H1 (cell line): ENCODE measurements around the gene SMIM31. TPM values are rescaled to one million over a fixed set of nuclear protein-coding genes. Genes with fewer than 3 reads are reported as not detected.
A peak's percentile ranks its signal among the peaks of the same experiment; 100 is the strongest.

Source experiments
- CTCF ChIA-PET: fragments of 300-600 bp; sonication (Branson Sonifier 250); formaldehyde crosslinking; loops from one replicate; lab custom pipeline; 2021; ENCODE audit not compliant: partially characterized antibody; lab: Charles Lee
- POLR2A ChIA-PET: fragments of 300-600 bp; sonication (Branson Sonifier 250); formaldehyde crosslinking; loops from one replicate; lab custom pipeline; 2021; ENCODE audit warnings: inconsistent platforms; ENCODE audit not compliant: partially characterized antibody; lab: Charles Lee
- DNase-seq, 2 experiments: peaks; one replicate each; pipeline versions ENCODE4 v3.0.0 to v3.0.0-alpha.2; 2010 to 2022; ENCODE audit warnings: low spot score in 2 of 2, low read depth in 1 of 2, mixed read lengths in 1 of 2
- FAIRE-seq: peaks from 2 replicates; lab custom pipeline; 2011; peaks lifted over from hg19 to GRCh38; lab: Jason Lieb, UNC
- H2AFZ ChIP-seq: 2 replicates; pipeline ENCODE4 v1.8.1; 2012; ENCODE audit warnings: low read length, inconsistent platforms
- H2AK5ac ChIP-seq: 2 replicates; pipeline ENCODE4 v1.6.1; 2013; ENCODE audit warnings: low read depth, low read length
- H2BK120ac ChIP-seq: replicated peaks from 2 replicates; pipeline ENCODE3; 2013; ENCODE audit warnings: low read depth, low read length, inconsistent platforms
- H2BK12ac ChIP-seq: 2 replicates; pipeline ENCODE4 v1.6.1; 2013; ENCODE audit warnings: low read depth, low read length
- H2BK15ac ChIP-seq: 2 replicates; pipeline ENCODE4 v1.6.1; 2013; ENCODE audit warnings: low read length
- H2BK20ac ChIP-seq: 2 replicates; pipeline ENCODE4 v1.6.1; 2013; ENCODE audit warnings: low read length
- H2BK5ac ChIP-seq: 2 replicates; pipeline ENCODE4 v1.6.1; 2013; ENCODE audit warnings: low read depth, low read length
- H3K14ac ChIP-seq: 2 replicates; pipeline ENCODE4 v1.6.1; 2013; ENCODE audit warnings: inconsistent platforms; ENCODE audit not compliant: insufficient read length
- H3K18ac ChIP-seq: 2 replicates; pipeline ENCODE4 v1.6.1; 2013; ENCODE audit warnings: low read length; ENCODE audit errors: extremely low read depth
- H3K23ac ChIP-seq: 2 replicates; pipeline ENCODE4 v1.6.1; 2013; ENCODE audit warnings: inconsistent platforms; ENCODE audit not compliant: insufficient read length
- H3K23me2 ChIP-seq: 2 replicates; pipeline ENCODE4 v1.6.1; 2013; ENCODE audit warnings: low read depth, low read length
- H3K27ac ChIP-seq: 2 replicates; pipeline ENCODE4 v1.6.1; 2011; ENCODE audit warnings: low read depth, low read length, inconsistent platforms
- H3K27me3 ChIP-seq, 4 experiments: replicated peaks in 1 of 4; 1 replicate in 1 of 4; 2 replicates in 3 of 4; pipeline versions ENCODE4 v1.6.1 to v1.8.1; 2011 to 2013; ENCODE audit warnings: low read length in 3 of 4, mild to moderate bottlenecking in 3 of 4, inconsistent platforms in 2 of 4, mixed read lengths in 2 of 4, moderate library complexity in 1 of 4; ENCODE audit not compliant: control insufficient read depth in 3 of 4, insufficient read depth in 3 of 4; ENCODE audit errors: extremely low read depth in 1 of 4
- H3K36me3 ChIP-seq, 4 experiments: 2 replicates each; pipeline versions ENCODE4 v1.6.1 to v1.8.1; 2011 to 2013; ENCODE audit warnings: mild to moderate bottlenecking in 4 of 4, low read length in 3 of 4, moderate library complexity in 2 of 4, control low read depth in 1 of 4, inconsistent platforms in 1 of 4; ENCODE audit not compliant: insufficient read depth in 4 of 4, control insufficient read depth in 2 of 4
- H3K4ac ChIP-seq: replicated peaks from 2 replicates; pipeline ENCODE3; 2013; ENCODE audit warnings: low read length, low read depth, mixed read lengths, inconsistent platforms; ENCODE audit not compliant: insufficient read length
- H3K4me1 ChIP-seq, 4 experiments: replicated peaks in 1 of 4; 1 replicate in 1 of 4; 2 replicates in 3 of 4; pipeline versions ENCODE4 v1.6.1 to v1.8.1; 2011 to 2013; ENCODE audit warnings: low read length in 3 of 4, inconsistent platforms in 2 of 4, mixed read lengths in 1 of 4; ENCODE audit not compliant: insufficient read depth in 4 of 4, control insufficient read depth in 3 of 4
- H3K4me2 ChIP-seq, 2 experiments: 2 replicates each; pipeline versions ENCODE4 v1.6.1 to v1.8.1; 2011 to 2013; ENCODE audit warnings: low read depth in 2 of 2, low read length in 2 of 2, control low read depth in 1 of 2, inconsistent platforms in 1 of 2, mild to moderate bottlenecking in 1 of 2; ENCODE audit not compliant: insufficient read depth in 1 of 2
- H3K4me3 ChIP-seq, 4 experiments: fragments of 200-600, 300-600 bp in 1 of 4; sonication (generic), shearing (Covaris generic), sonication (Bioruptor Twin) in 1 of 4; 2 replicates each; pipeline versions ENCODE4 v1.5.1 to v1.8.1; 2011 to 2016; ENCODE audit warnings: low read length in 4 of 4, low read depth in 3 of 4, control low read depth in 2 of 4, inconsistent platforms in 2 of 4, mild to moderate bottlenecking in 2 of 4, mixed read lengths in 1 of 4, moderate library complexity in 1 of 4; ENCODE audit not compliant: insufficient read depth in 2 of 4; ENCODE audit errors: extremely low read depth in 1 of 4
- H3K56ac ChIP-seq: replicated peaks from 2 replicates; pipeline ENCODE3; 2013; ENCODE audit warnings: low read depth, mild to moderate bottlenecking, mixed read lengths, low read length, inconsistent platforms; ENCODE audit not compliant: insufficient read length
- H3K79me1 ChIP-seq: 2 replicates; pipeline ENCODE4 v1.6.1; 2013; ENCODE audit warnings: low read depth, low read length, control low read depth
- H3K79me2 ChIP-seq, 2 experiments: 2 replicates each; pipeline versions ENCODE4 v1.6.1 to v1.8.1; 2012 to 2013; ENCODE audit warnings: low read length in 2 of 2, mild to moderate bottlenecking in 2 of 2, inconsistent platforms in 1 of 2; ENCODE audit not compliant: insufficient read depth in 2 of 2, control insufficient read depth in 1 of 2
- H3K9ac ChIP-seq, 4 experiments: replicated peaks in 1 of 4; 1 replicate in 1 of 4; 2 replicates in 3 of 4; pipeline versions ENCODE4 v1.6.1 to v1.8.1; 2011 to 2013; ENCODE audit warnings: low read depth in 3 of 4, low read length in 3 of 4, control low read depth in 2 of 4, mild to moderate bottlenecking in 2 of 4, moderate library complexity in 2 of 4, inconsistent platforms in 1 of 4; ENCODE audit errors: extremely low read depth in 1 of 4
- H3K9me3 ChIP-seq, 2 experiments: 2 replicates each; pipeline versions ENCODE4 v1.6.1 to v1.8.1; 2012 to 2013; ENCODE audit warnings: mild to moderate bottlenecking in 2 of 2, moderate library complexity in 2 of 2, control low read depth in 1 of 2, inconsistent platforms in 1 of 2, low read depth in 1 of 2, low read length in 1 of 2, mixed read lengths in 1 of 2; ENCODE audit not compliant: insufficient read depth in 2 of 2
- H4K20me1 ChIP-seq, 2 experiments: replicated peaks in 1 of 2; 2 replicates each; pipeline versions ENCODE3 to v1.8.1; 2011 to 2013; ENCODE audit warnings: inconsistent platforms in 2 of 2, low read length in 2 of 2, mild to moderate bottlenecking in 1 of 2; ENCODE audit not compliant: insufficient read depth in 2 of 2, control insufficient read depth in 1 of 2
- H4K5ac ChIP-seq: 2 replicates; pipeline ENCODE4 v1.6.1; 2013; ENCODE audit warnings: low read length, low read depth, mixed read lengths, inconsistent platforms; ENCODE audit not compliant: insufficient read length
- H4K8ac ChIP-seq: 2 replicates; pipeline ENCODE4 v1.8.0; 2013; ENCODE audit warnings: mild to moderate bottlenecking, moderate library complexity, low read length, inconsistent platforms; ENCODE audit not compliant: insufficient read depth; ENCODE audit errors: extremely low read depth
- H4K91ac ChIP-seq: replicated peaks from 2 replicates; pipeline ENCODE3; 2013; ENCODE audit warnings: low read length, mixed read lengths, inconsistent platforms; ENCODE audit not compliant: insufficient read length
- CREB1 ChIP-seq: IDR thresholded peaks from 2 replicates; pipeline ENCODE4 v1.6.1; 2012; ENCODE audit warnings: inconsistent platforms
- EZH2 ChIP-seq: fragments of 200-600 bp; sonication (generic); IDR thresholded peaks from 2 replicates; pipeline ENCODE4 v1.7.1; 2012; ENCODE audit warnings: low read depth, mild to moderate bottlenecking, moderate library complexity, low read length, inconsistent platforms; ENCODE audit not compliant: severe bottlenecking
- GTF2F1 ChIP-seq: IDR thresholded peaks from 2 replicates; pipeline ENCODE4 v1.6.1; 2012; ENCODE audit warnings: low read depth, low read length, improper control_type of control experiment, borderline replicate concordance
- KDM4A ChIP-seq: IDR thresholded peaks from one replicate; pipeline ENCODE4 v1.7.1; 2012; ENCODE audit warnings: low read depth, mild to moderate bottlenecking, moderate library complexity, low read length, inconsistent platforms; ENCODE audit not compliant: severe bottlenecking
- PHF8 ChIP-seq: fragments of 200-600 bp; sonication (generic); conservative IDR thresholded peaks from 2 replicates; pipeline ENCODE4 v1.7.1; 2012; ENCODE audit warnings: low read depth, mild to moderate bottlenecking, inconsistent platforms, low read length, moderate library complexity
- POLR2A ChIP-seq, 2 experiments: IDR thresholded peaks; 1 replicate in 1 of 2; 2 replicates in 1 of 2; pipeline ENCODE4 v1.6.1; 2011; ENCODE audit warnings: low read depth in 2 of 2, low read length in 2 of 2, mild to moderate bottlenecking in 2 of 2; ENCODE audit errors: control extremely low read depth in 1 of 2
- RAD21 ChIP-seq, 2 experiments: IDR thresholded peaks in 1 of 2; conservative IDR thresholded peaks in 1 of 2; 2 replicates each; pipeline ENCODE4 v1.6.1; 2011; ENCODE audit warnings: low read depth in 2 of 2, low read length in 2 of 2, improper control_type of control experiment in 1 of 2, inconsistent platforms in 1 of 2, mild to moderate bottlenecking in 1 of 2, moderate library complexity in 1 of 2
- TCF12 ChIP-seq: IDR thresholded peaks from 2 replicates; pipeline ENCODE4 v1.6.1; 2011; ENCODE audit warnings: low read depth, mild to moderate bottlenecking, low read length
- WGBS, 2 experiments: shearing (Covaris generic) in 1 of 2; methylation state at CpG; one replicate each; pipeline versions ENCODE4 v1.1.6 to v1.1.7; 2013 to 2015; ENCODE audit warnings: low lambda C conversion rate in 2 of 2, mixed read lengths in 2 of 2, inconsistent platforms in 1 of 2, low coverage in 1 of 2, missing lambda C conversion rate in 1 of 2; ENCODE audit not compliant: insufficient replicate concordance in 2 of 2, insufficient coverage in 1 of 2, insufficient read length in 1 of 2; ENCODE audit errors: extremely low coverage in 1 of 2, missing lambda C conversion rate in 1 of 2; 5-methylcytosine and 5-hydroxymethylcytosine counted together
- polyA plus RNA-seq, 7 experiments: library from polyadenylated mRNA; depleted of rRNA in 3 of 7; stranded (reverse) in 5 of 7; unstranded in 2 of 7; fragments of >200 nt in 5 of 7; fragments of 200-250 nt in 2 of 7; gene quantifications; 1 replicate in 5 of 7; 2 replicates in 1 of 7; 4 replicates in 1 of 7; pipeline versions ENCODE4 v1.2.1 to v1.2.3, GENCODE V29; 2011 to 2013; ENCODE audit warnings: missing spikeins in 2 of 7, mixed read lengths in 2 of 7
- total RNA-seq: library from RNA; stranded (reverse); fragmentation: NEBNext Ultra II Directional; extraction: Animal tissue kit (Norgen Biotek cat#: 25700); gene quantifications from 2 replicates; pipeline ENCODE4 v1.2.1, GENCODE V29; 2021
- TF ChIP-seq, protein P1 (sequence below), 3 experiments: IDR thresholded peaks; 1 replicate in 2 of 3; 2 replicates in 1 of 3; pipeline versions ENCODE4 v1.5.1 to v1.6.1; 2011; ENCODE audit warnings: low read length in 3 of 3, mild to moderate bottlenecking in 3 of 3, inconsistent platforms in 2 of 3, low read depth in 1 of 3, moderate library complexity in 1 of 3; ENCODE audit not compliant: insufficient read depth in 1 of 3; ENCODE audit errors: control extremely low read depth in 1 of 3

Gene SMIM31
- total and polyA plus RNA-seq, 2 of the 8 experiments (the other 6 are each of a cell fraction or from before 2014, with no cell fraction given), result not detected

DNA sequence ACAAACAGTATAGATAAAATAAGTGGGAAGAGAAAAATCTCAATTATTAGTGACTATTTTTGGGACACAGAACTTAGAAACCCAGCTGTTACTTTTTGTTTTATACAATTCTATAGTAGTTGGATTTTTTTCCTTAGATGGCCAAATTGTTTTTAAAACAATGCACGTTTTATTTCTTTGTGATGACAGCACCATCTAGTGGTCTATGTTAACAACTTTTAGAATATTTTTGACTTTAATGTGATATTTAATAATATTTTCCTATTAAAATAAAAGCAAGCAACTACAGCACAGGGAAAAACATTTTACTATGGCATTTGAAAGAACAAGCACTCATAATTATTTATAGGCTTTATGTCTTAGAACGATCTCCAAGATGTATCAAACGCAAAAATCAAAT, 5.6 kb upstream of the SMIM31 start:
- Histone ChIP-seq H3K18ac (no peak overlapping the region), H2AFZ (no peak overlapping the region), H3K79me2 (no peaks in the 10 kb centered on the region), H3K9me3 (peaks cover 5 to 8% of the 10 kb centered on the region in 2 experiments; a peak in 1 of 4 replicates), H3K23ac (no peak overlapping the region), H2AK5ac (no peak overlapping the region), H2BK120ac (no peak overlapping the region), H2BK12ac (no peak overlapping the region), H3K23me2 (no peaks in the 10 kb centered on the region), H2BK15ac (no peak overlapping the region), H3K36me3 (no peaks in the 10 kb centered on the region), H2BK5ac (no peak overlapping the region), H3K4me1 (no peaks in the 10 kb centered on the region), H4K5ac (no peak overlapping the region), H3K4me2 (no peak overlapping the region), H3K4me3 (no peak overlapping the region), H3K4ac (no peak overlapping the region), H2BK20ac (no peak overlapping the region), H3K9ac (no peak overlapping the region), H3K56ac (no peak overlapping the region), H3K27me3 (no peaks in the 10 kb centered on the region), H4K91ac (no peak overlapping the region), H3K79me1 (no peaks in the 10 kb centered on the region), H4K8ac (no peak overlapping the region), H3K27ac (no peak overlapping the region), H3K14ac (no peak overlapping the region), H4K20me1 (no peaks in the 10 kb centered on the region)
- DNase-seq (no peak), FAIRE-seq (no peak)
- peak in 1 of 2 experiments; percentile 39 for TF ChIP-seq RAD21 (IDR thresholded peaks at IDR 0.05 in 1 of 2, conservative IDR thresholded peaks at IDR 0.05 in 1 of 2; ENCODE audit: low read depth in 2 of 2, low read length in 2 of 2)
- TF ChIP-seq POLR2A (IDR thresholded peaks at IDR 0.05; ENCODE audit: control extremely low read depth in 1 of 2, low read depth in 2 of 2, low read length in 2 of 2), result no peak
- TF ChIP-seq, protein P1, sequence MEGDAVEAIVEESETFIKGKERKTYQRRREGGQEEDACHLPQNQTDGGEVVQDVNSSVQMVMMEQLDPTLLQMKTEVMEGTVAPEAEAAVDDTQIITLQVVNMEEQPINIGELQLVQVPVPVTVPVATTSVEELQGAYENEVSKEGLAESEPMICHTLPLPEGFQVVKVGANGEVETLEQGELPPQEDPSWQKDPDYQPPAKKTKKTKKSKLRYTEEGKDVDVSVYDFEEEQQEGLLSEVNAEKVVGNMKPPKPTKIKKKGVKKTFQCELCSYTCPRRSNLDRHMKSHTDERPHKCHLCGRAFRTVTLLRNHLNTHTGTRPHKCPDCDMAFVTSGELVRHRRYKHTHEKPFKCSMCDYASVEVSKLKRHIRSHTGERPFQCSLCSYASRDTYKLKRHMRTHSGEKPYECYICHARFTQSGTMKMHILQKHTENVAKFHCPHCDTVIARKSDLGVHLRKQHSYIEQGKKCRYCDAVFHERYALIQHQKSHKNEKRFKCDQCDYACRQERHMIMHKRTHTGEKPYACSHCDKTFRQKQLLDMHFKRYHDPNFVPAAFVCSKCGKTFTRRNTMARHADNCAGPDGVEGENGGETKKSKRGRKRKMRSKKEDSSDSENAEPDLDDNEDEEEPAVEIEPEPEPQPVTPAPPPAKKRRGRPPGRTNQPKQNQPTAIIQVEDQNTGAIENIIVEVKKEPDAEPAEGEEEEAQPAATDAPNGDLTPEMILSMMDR (IDR thresholded peaks at IDR 0.05; ENCODE audit: control extremely low read depth in 1 of 3, insufficient read depth in 1 of 3, low read depth in 1 of 3, low read length in 3 of 3), result peak in 1 of 3 experiments; percentile 7; a peak in 1 of 4 replicates
- TF ChIP-seq CREB1, result no peak
- no peak for TF ChIP-seq TCF12
- TF ChIP-seq GTF2F1, result no peak
- no peak for TF ChIP-seq KDM4A
- no peak for TF ChIP-seq PHF8
- no peak for TF ChIP-seq EZH2
- ChIA-PET POLR2A (no interaction called here), CTCF (interaction anchor here (0.7 to 1.2 kb wide), 4 partner anchors 10 to 1195 kb away, joined by 3 to 4 read pairs (median 3); no protein-coding TSS in a partner anchor)
- WGBS, 2 experiments, result 55% methylated on average over 3 of the region's 3 CpGs; no CpG with 5 or more reads in 1 of the 2 experiments
